Stimulated activated naive CD4-positive, alpha-beta T cell (primary cell): ENCODE results near the gene TRAPPC3.

ENCODE experiments used
- DNase-seq, 6 experiments: peaks; one replicate each; lab custom pipeline; 2025; lab: John Stamatoyannopoulos, UW

TRAPPC3 gene

DNA sequence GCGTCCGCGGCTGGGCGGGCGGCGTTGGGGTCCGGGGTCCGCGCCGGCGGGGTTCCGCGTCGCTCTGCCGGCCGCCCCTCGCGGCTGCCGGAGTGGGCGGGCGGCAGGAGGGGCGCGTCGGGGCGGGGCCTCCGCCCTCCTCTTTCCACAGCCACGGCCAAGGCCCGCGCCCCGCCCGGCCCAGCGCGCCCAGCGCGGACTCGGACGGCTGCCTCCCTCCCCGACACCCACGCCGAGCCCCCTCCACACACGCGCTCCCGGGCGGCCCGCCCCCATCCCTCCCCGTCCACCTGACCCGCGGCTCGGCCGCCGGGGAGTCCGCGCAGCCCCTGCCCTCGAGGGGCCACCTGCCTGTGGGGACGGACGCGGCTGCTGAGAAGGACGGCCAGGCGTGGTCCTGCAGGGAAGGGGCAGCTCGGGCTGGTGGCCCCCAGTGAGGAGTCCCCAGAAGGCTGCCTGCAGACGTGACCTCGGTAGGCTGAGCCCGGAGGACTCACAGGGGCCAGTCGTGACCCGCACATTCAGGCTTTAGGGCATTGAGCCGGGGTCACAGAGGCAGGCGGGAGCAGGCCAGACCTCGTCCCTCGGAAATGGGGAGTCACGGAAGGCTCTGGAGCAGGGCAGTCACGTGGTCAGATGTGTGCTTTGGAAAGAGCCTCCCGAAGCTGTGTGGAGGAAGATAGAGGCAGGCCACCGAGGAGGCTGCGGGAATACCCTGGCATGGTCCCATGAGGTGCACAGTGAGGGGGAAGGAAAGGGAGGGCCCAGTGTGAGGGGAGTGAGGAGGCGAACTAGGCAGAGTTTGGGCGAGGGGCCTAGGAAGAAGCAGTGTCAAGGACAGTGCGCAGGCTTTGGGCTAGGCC is 23.9 kb downstream of the TRAPPC3 start, which contains the start of gene COL8A2:
Gene COL8A2, minus strand, starts transcription at position 94 of the 863 bp plus-strand sequence. CDS start 24,980 bp downstream, outside the sequence.
- peak in 1 of 6 experiments; percentile 3 for DNase-seq

DNA sequence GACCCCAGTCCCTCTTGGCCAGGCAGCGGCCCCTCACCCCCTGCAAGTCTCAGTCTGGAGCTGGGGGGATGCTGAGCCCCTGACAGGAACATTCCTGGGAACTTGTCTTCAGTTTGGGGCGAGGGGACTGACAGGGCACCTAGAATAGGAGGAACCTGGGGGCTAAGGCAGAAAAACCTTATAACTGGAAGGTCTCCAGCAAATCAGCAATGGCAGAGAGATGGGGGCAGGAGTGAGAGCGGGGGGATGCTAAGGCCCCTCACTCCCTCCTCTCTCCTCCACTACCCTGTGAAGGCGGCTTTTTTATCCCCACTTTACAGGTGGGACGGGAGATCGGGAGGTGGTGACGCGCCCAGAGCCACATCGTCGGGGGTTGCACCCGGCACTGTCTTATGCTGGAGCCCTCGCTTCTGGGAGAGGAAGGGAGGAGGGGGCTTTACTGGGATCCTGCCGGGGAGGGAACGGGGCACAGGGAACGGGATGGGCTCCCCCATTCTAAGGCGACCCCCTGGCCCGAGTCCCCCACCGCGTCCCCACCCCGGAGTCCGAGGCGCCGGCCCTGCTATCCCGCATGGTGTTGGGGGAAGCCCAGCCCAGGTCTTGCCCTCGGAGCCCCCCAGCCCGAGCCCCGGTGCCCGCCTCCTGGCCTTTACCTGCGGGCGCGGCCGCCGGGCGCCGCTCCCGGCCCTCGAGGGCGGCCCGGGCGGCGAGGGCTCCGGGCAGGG is 24.7 kb downstream of the TRAPPC3 start:
- no peak for DNase-seq

- DNase-seq = no peak
Observed at GRCh38 chr1:36123356-36123755, 25.9 kb downstream of the TRAPPC3 start.

GRCh38 chr1:36122062-36123030 is 26.9 kb downstream of the TRAPPC3 start:
- DNase-seq = no peak

GRCh38 chr1:36119456-36119855 is 29.8 kb downstream of the TRAPPC3 start:
- no peak for DNase-seq

DNA sequence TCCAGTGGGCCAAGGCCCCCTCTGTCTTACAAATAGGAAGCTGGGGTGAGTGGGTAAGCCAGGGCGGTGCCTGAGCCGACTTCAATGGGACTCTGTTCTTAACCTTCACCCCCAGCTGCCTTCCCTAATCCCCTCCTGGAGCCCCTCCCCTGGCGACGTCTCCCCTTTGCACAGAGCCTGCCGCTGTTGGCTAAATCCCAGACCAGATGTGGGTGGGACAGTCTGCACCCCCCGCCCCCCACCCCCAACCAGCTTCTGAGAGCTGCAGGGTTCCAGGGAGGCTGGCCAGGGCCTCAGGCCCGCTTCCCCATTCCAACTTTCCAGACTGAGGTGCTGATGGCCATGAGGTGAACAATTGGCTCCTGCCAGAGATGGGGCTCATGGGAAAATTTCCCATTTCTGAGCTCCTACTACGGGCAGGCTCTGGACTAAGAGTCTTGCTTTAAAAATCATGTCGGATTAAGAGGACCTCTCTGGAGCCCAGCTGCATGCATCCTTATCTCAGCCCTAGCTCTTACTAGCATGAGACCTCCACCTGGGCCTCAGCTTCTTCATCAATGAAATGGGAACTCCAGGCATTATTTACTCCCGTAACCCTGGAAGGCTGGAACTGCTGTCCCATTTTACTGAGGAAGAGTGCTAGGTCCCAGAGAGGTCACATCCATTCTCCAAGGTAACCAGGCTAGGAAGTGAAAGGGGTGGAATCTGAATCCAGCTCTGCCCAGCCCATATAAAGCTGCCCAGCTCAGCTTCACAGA is 30.7 kb downstream of the TRAPPC3 start:
- DNase-seq = no peak

GRCh38 chr1:36116901-36117300 is 32.4 kb downstream of the TRAPPC3 start:
- DNase-seq = no peak

DNA sequence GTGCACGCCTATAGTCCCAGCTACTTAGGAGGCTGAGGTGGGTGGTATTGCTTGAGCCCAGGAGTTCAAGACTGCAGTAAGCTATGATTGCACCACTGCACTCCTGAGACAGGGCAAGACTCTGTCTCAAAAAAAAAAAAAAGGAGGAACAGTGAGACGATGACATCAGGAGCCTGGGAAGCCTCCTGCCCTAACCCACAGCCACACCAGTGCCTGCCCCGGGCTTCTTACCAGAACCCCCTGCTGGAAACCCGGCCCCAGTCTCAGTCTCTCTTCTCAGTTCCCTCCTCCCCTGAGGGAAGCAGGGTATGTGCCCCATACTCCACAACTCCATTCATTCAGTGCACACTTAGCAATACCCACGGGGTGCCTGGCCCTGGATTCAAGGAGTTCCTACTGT is 33.4 kb downstream of the TRAPPC3 start:
- DNase-seq = no peak

DNA sequence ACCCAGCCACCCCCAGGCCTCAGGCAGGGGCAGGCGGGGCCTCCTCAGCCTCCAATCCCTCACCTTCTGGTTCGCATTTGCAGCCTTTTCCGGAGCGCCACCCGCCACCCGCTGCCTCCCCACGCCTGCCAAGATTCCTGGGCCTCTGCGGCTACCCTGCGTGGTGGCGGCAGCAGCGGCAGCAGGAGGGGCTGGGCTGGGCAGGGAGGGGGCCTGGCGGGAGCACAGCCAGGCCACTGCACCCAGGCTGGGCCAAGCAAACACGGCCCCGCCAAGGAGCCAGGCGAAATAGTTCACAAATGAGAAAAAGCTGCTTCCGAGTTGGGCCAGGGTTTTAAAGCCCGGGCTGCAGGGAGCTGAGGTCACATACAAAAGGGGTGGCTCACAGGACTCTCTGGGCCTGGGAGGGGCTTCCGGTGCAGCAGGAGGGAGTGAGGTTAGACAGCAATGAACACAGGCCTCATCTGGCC is 34.1 kb downstream of the TRAPPC3 start:
- DNase-seq = no peak

DNA sequence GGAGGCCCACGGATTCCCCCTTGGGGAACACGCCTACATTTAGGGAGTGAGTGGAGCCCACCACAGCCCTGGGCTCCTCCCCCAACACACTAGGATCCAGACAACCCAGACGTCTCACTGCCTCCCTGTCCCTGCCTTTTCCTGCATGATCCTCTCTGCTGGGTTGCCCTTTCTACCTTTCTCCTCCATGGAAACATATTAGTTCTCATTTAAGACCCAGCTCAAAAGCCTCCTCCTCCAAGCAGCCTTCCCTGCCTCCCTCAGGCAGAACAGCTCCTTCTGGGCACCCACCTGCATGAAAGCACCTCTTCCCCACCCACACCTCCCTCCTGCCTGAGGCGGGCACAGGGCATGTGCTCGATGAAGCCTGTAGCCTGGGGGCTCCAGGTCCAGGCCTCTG is 34.9 kb downstream of the TRAPPC3 start:
- DNase-seq = no peak

GRCh38 chr1:36112823-36113222 is 36.5 kb downstream of the TRAPPC3 start:
- no peak for DNase-seq

DNA sequence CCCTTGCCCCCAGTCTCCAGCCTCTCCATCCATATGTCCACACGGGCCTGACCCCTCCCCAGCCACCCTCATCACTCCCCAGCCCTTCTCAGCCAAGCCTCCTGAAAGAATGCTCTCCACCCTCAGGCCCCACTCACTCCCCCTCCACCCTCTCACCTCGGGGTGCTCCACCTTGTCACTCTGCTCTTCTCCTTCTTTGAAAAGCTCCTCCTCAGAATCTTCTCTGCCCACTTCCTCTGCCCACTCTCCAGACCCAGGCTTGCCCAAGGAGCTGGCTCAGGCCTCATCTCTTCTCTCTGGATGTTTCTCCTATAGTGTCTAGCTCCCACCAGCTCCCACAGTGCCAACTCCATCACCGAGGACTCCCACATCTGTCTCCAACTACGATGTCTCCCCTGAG is 38.1 kb downstream of the TRAPPC3 start:
- no peak for DNase-seq

- DNase-seq = peak in 4 of 6 experiments; percentile 29 to 55 (median 50)
Observed at GRCh38 chr1:36109041-36109679, 40.1 kb downstream of the TRAPPC3 start.

- no peak for DNase-seq
Observed at GRCh38 chr1:36108314-36108713, 41.0 kb downstream of the TRAPPC3 start.

GRCh38 chr1:36107394-36107793 is 41.9 kb downstream of the TRAPPC3 start:
- no peak for DNase-seq

- DNase-seq = no peak
Observed at GRCh38 chr1:36106269-36106668, 43.0 kb downstream of the TRAPPC3 start.

DNA sequence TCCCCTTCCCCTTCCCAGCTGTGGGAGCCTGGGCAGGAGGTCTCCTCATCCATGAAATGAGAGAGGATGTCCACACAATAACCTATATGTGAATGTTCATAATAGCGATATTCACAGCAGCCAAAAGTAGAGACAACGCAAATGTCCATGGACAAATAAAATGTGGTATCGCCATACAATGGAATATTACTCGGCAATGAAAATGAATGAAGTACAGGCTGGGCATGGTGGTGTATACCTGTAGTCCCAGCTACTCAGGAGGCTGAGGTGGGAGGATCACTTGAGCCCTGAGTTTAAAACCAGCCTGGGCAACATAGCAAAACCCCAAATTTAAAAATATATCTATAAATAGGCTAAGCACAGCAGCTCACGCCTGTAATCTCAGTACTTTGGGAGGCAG is 47.7 kb downstream of the TRAPPC3 start:
- DNase-seq = no peak

DNA sequence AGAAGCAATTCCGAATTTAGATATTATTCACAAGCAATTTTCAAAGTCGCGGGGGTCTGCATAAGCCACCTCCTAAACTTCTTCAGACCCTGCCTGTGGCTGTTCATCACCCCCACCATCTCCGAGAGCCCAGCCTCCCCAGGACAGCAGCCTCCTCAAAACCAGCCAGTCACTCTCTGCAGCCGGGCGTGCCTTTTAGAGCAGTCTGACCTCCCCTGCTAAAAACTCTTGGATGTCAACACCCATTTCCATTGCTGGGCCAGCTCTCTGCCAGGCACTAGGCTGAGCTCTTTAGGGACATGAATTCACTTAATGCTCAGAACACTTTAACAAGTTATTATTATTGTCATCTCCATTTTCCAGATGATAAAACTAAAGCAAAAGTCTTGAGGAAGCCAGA is 48.9 kb downstream of the TRAPPC3 start:
- no peak for DNase-seq

DNA sequence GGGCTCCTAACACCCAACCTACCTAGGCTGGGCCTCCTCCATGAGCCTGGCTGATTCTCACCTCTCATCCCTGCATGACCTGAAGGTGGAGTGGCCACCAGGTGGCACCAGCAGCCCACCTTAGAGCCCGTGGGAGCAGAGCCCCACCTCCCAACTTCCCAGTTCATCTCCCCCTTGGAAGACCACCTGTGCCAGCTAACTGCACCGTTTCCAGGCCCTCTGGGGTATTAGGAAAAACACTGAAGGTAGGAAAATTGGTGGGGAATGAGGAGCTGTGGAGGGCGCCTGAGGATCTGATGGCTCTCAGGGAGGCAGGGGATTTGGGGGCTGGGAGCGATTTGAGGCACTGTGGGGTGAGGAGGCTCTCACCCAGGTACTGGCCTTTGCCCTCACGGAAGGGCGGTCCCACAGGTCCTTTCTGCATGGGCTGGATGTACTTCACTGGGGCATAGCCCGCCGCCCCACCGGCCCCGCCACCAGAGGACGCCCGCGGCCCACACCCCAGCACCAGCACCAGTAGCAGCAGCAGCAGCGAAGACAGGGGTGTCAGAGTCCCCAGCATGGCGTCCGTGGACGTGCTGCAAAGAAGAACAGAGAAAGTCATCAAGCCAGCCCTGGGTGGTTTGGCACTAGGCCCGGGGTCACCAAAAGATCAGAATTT is 49.5 kb downstream of the TRAPPC3 start:
- DNase-seq = peak; percentile 43 to 78 (median 70)
